IMR-90 (cell line): ENCODE data around the gene STAP1. TPM values are rescaled to one million over a fixed set of nuclear protein-coding genes. Genes with fewer than 3 reads are reported as not detected.

Source experiments
- ATAC-seq: fragments of 200-7000 bp; cut with Tn5 transposase; 2 replicates; pipeline ENCODE4 v1.9.1; 2020; ENCODE audit warnings: low read depth, mild to moderate bottlenecking, moderate library complexity
- BruUV-seq: library from RNA; stranded (reverse); fragments of 400-500 nt; replicated peaks from 2 replicates; lab custom pipeline; 2021; lab: Mats Ljungman, UMichigan
- CTCF ChIA-PET: fragments of 300-600 bp; formaldehyde crosslinking; extraction: SDS; loops from one replicate; lab custom pipeline; 2021; ENCODE audit warnings: antibody characterized with exemption; lab: Yijun Ruan, JAX
- POLR2A ChIA-PET: fragments of 300-600 bp; sonication (Branson Sonifier 250); formaldehyde crosslinking; loops from one replicate; lab custom pipeline; 2022; ENCODE audit warnings: antibody characterized with exemption; ENCODE audit not compliant: unreplicated experiment; lab: Charles Lee
- DNase-seq: peaks from one replicate; pipeline ENCODE4 v3.0.0; 2013
- H2AFZ ChIP-seq: replicated peaks from 2 replicates; pipeline ENCODE3; 2013; ENCODE audit warnings: low read length, mild to moderate bottlenecking; ENCODE audit not compliant: poor library complexity
- H2AK5ac ChIP-seq: 2 replicates; pipeline ENCODE4 v1.6.1; 2013; ENCODE audit warnings: low read depth, low read length, inconsistent platforms
- H2AK9ac ChIP-seq: replicated peaks from 2 replicates; pipeline ENCODE3; 2013; ENCODE audit warnings: mild to moderate bottlenecking, low read depth, low read length, moderate library complexity; ENCODE audit not compliant: poor library complexity
- H2BK120ac ChIP-seq: 2 replicates; pipeline ENCODE4 v1.6.1; 2013; ENCODE audit warnings: low read depth, low read length, inconsistent platforms
- H2BK15ac ChIP-seq: 3 replicates; pipeline ENCODE4 v1.6.1; 2013; ENCODE audit warnings: low read depth, low read length, inconsistent platforms
- H2BK20ac ChIP-seq: 2 replicates; pipeline ENCODE4 v1.6.1; 2013; ENCODE audit warnings: low read depth, mild to moderate bottlenecking, inconsistent platforms, low read length, moderate library complexity
- H2BK5ac ChIP-seq: 2 replicates; pipeline ENCODE4 v1.6.1; 2013; ENCODE audit warnings: mild to moderate bottlenecking, low read depth, low read length, inconsistent platforms; ENCODE audit not compliant: poor library complexity, severe bottlenecking
- H3K14ac ChIP-seq: replicated peaks from 2 replicates; pipeline ENCODE4 v1.6.1; 2013; ENCODE audit warnings: low read depth, low read length, inconsistent platforms
- H3K18ac ChIP-seq: 2 replicates; pipeline ENCODE4 v1.6.1; 2013; ENCODE audit warnings: low read depth, low read length, control low read depth
- H3K23ac ChIP-seq: 2 replicates; pipeline ENCODE4 v1.6.1; 2013; ENCODE audit warnings: low read depth, low read length, inconsistent platforms
- H3K27ac ChIP-seq: 2 replicates; pipeline ENCODE4 v1.5.1; 2013; ENCODE audit warnings: mild to moderate bottlenecking, control low read depth, low read length; ENCODE audit not compliant: insufficient read depth
- H3K27me3 ChIP-seq: 2 replicates; pipeline ENCODE4 v1.6.1; 2013; ENCODE audit warnings: low read length; ENCODE audit not compliant: control insufficient read depth, insufficient read depth
- H3K36me3 ChIP-seq: 2 replicates; pipeline ENCODE4 v1.6.1; 2013; ENCODE audit warnings: low read length, mixed read lengths; ENCODE audit not compliant: control insufficient read depth, insufficient read depth
- H3K4ac ChIP-seq: 2 replicates; pipeline ENCODE4 v1.6.1; 2013; ENCODE audit warnings: low read depth, low read length, inconsistent platforms
- H3K4me1 ChIP-seq: 2 replicates; pipeline ENCODE4 v1.6.1; 2013; ENCODE audit warnings: low read length, mixed read lengths; ENCODE audit not compliant: control insufficient read depth, insufficient read depth
- H3K4me2 ChIP-seq: 2 replicates; pipeline ENCODE4 v1.6.1; 2013; ENCODE audit warnings: low read depth, mild to moderate bottlenecking, control low read depth, low read length, moderate library complexity
- H3K4me3 ChIP-seq: 2 replicates; pipeline ENCODE4 v1.5.1; 2013; ENCODE audit warnings: low read depth, mild to moderate bottlenecking, control low read depth, low read length, moderate library complexity; ENCODE audit not compliant: insufficient read depth
- H3K56ac ChIP-seq: 2 replicates; pipeline ENCODE4 v1.6.1; 2013; ENCODE audit warnings: low read length, inconsistent platforms; ENCODE audit not compliant: insufficient read depth; ENCODE audit errors: extremely low read depth
- H3K79me1 ChIP-seq, 2 experiments: 2 replicates each; pipeline ENCODE4 v1.6.1; 2013; ENCODE audit warnings: low read length in 2 of 2, inconsistent platforms in 1 of 2, low read depth in 1 of 2
- H3K9ac ChIP-seq: 2 replicates; pipeline ENCODE4 v1.6.1; 2013; ENCODE audit warnings: low read depth, low read length, control low read depth
- H3K9me1 ChIP-seq: 2 replicates; pipeline ENCODE4 v1.6.1; 2013; ENCODE audit warnings: low read length, inconsistent platforms; ENCODE audit not compliant: insufficient read depth
- H3K9me3 ChIP-seq: 2 replicates; pipeline ENCODE4 v1.6.1; 2013; ENCODE audit warnings: low read length; ENCODE audit not compliant: control insufficient read depth, insufficient read depth
- H4K20me1 ChIP-seq: 2 replicates; pipeline ENCODE4 v1.6.1; 2013; ENCODE audit warnings: low read length, inconsistent platforms; ENCODE audit not compliant: insufficient read depth
- H4K5ac ChIP-seq: 2 replicates; pipeline ENCODE4 v1.6.1; 2013; ENCODE audit warnings: mild to moderate bottlenecking, low read depth, low read length, control low read depth
- H4K8ac ChIP-seq, 2 experiments: 2 replicates each; pipeline ENCODE4 v1.6.1; 2013; ENCODE audit warnings: low read depth in 2 of 2, low read length in 2 of 2, control low read depth in 1 of 2, inconsistent platforms in 1 of 2
- H4K91ac ChIP-seq: 2 replicates; pipeline ENCODE4 v1.6.1; 2013; ENCODE audit warnings: low read depth, low read length, inconsistent platforms; ENCODE audit not compliant: insufficient read depth
- CEBPB ChIP-seq: IDR thresholded peaks from 2 replicates; pipeline ENCODE4 v1.6.1; 2012; ENCODE audit warnings: low read depth, low read length, improper control_type of control experiment
- CHD1 ChIP-seq: IDR thresholded peaks from 2 replicates; pipeline ENCODE4 v1.6.1; 2012; ENCODE audit warnings: low read depth, low read length, improper control_type of control experiment
- MXI1 ChIP-seq: IDR thresholded peaks from 2 replicates; pipeline ENCODE4 v1.6.1; 2012; ENCODE audit warnings: low read depth, mild to moderate bottlenecking, low read length, moderate library complexity, borderline replicate concordance
- NFE2L2 ChIP-seq: fragments of 150-350 bp; IDR thresholded peaks from 2 replicates; pipeline ENCODE4 v1.6.1; 2016; ENCODE audit warnings: low read depth, mild to moderate bottlenecking, low read length
- RAD21 ChIP-seq: IDR thresholded peaks from 2 replicates; pipeline ENCODE4 v1.6.1; 2012; ENCODE audit warnings: low read length, improper control_type of control experiment
- RCOR1 ChIP-seq: IDR thresholded peaks from 2 replicates; pipeline ENCODE4 v1.6.1; 2012; ENCODE audit warnings: mild to moderate bottlenecking, low read length, improper control_type of control experiment; ENCODE audit not compliant: insufficient replicate concordance
- WGBS, 2 experiments: methylation state at CpG; one replicate each; pipeline versions ENCODE4 v1.1.5 to v1.1.7; 2013; ENCODE audit warnings: missing lambda C conversion rate in 2 of 2; ENCODE audit not compliant: insufficient read length in 1 of 2; ENCODE audit errors: extremely low coverage in 2 of 2; 5-methylcytosine and 5-hydroxymethylcytosine counted together
- dilution Hi-C: fragments of 300-500 bp; cut with HindIII; formaldehyde crosslinking; loops from one replicate; pipeline ENCODE4 v1.14.3; 2018; ENCODE audit warnings: low sequenced_read_pairs; ENCODE audit not compliant: unreplicated experiment
- in situ Hi-C: fragments of 300-500 bp; cut with MboI; formaldehyde crosslinking; loops from 3 replicates; pipeline ENCODE4 v1.14.3; 2019; ENCODE audit warnings: low sequenced_read_pairs, inconsistent platforms, mixed read lengths
- intact Hi-C: fragments of 100-400 bp; cut with micrococcal nuclease; formaldehyde crosslinking; loops from 2 replicates; pipeline ENCODE4 v1.10.0; 2022
- polyA plus RNA-seq, 3 experiments: library from polyadenylated mRNA; depleted of rRNA; stranded (reverse); fragments of >200 nt; gene quantifications; 2 replicates each; pipeline ENCODE4 v1.2.3, GENCODE V29; 2012; ENCODE audit warnings: low replicate concordance in 1 of 3
- total RNA-seq: library from RNA; depleted of rRNA; stranded (reverse); fragments of >200 nt; gene quantifications from 2 replicates; pipeline ENCODE4 v1.2.3, GENCODE V29; 2012

Gene STAP1
- total and polyA plus RNA-seq, 2 of the 4 experiments (the other 2 are of a cell fraction) = not detected

DNA sequence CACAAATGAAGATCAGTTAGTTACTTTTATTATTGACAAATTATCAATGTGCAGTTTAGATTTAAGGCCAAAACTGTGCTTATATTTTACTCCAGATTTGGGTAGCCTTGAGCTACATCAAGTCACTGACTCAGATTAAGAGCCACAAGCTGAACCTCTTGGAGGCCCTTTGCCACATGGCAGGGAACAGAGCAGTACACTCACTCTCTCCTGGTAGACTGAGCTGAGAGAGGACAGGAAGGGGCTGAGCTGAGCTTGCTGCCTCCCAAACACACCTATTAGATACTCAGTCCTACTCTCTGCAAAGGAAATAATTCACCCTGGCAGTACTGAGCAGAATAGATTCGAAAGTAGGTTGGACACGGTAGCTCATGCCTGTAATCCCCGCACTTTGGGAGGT lies 7.8 kb downstream of the STAP1 start:
- dilution Hi-C loops (no loop called here), intact Hi-C loops (no loop called here), in situ Hi-C loops (no loop called here)
- no peak overlapping the region for H4K8ac ChIP-seq
- H3K36me3 ChIP-seq = no peaks in the 10 kb centered on the region
- no peak overlapping the region for H3K56ac ChIP-seq
- no peak overlapping the region for H3K27ac ChIP-seq
- no peak overlapping the region for H3K23ac ChIP-seq
- no peak overlapping the region for H2BK120ac ChIP-seq
- no peaks in the 10 kb centered on the region for H3K27me3 ChIP-seq
- no peak overlapping the region for H3K4ac ChIP-seq
- H3K18ac ChIP-seq = no peak overlapping the region
- H4K20me1 ChIP-seq = no peaks in the 10 kb centered on the region
- no peaks in the 10 kb centered on the region for H3K9me3 ChIP-seq
- no TSS peak for BruUV-seq
- no CpG with 5 or more reads among the region's 3 CpGs for WGBS, 2 experiments
- no peak overlapping the region for H3K4me3 ChIP-seq
- CTCF ChIA-PET = no interaction called here
- no peak overlapping the region for H4K5ac ChIP-seq
- no peaks in the 10 kb centered on the region for H3K9me1 ChIP-seq
- DNase-seq (no peak), ATAC-seq (no peak)
- no peak overlapping the region for H3K14ac ChIP-seq
- no peak overlapping the region for H2BK5ac ChIP-seq
- no peak overlapping the region for H2AK9ac ChIP-seq
- TF ChIP-seq RCOR1 (no peak), CHD1 (no peak), RAD21 (no peak), NFE2L2 (no peak), MXI1 (no peak), CEBPB (no peak)
- H2AK5ac ChIP-seq = no peak overlapping the region
- no peak overlapping the region for H3K4me2 ChIP-seq
- POLR2A ChIA-PET = no interaction called here
- H3K79me1 ChIP-seq = no peaks in the 10 kb centered on the region
- H2BK20ac ChIP-seq = no peak overlapping the region
- no peak overlapping the region for H4K91ac ChIP-seq
- H3K9ac ChIP-seq = no peak overlapping the region
- no peak overlapping the region for H2BK15ac ChIP-seq
- H2AFZ ChIP-seq = no peak overlapping the region
- H3K4me1 ChIP-seq = no peaks in the 10 kb centered on the region
